Measurements from ENCODE around the gene PRSS12. TPM values are rescaled to one million over a fixed set of nuclear protein-coding genes. Genes with fewer than 3 reads are reported as not detected.

PRSS12 gene
- total and polyA plus RNA-seq, 11 donors = 0.01 to 0.14 (median 0.08) TPM; not detected in 8

DNA sequence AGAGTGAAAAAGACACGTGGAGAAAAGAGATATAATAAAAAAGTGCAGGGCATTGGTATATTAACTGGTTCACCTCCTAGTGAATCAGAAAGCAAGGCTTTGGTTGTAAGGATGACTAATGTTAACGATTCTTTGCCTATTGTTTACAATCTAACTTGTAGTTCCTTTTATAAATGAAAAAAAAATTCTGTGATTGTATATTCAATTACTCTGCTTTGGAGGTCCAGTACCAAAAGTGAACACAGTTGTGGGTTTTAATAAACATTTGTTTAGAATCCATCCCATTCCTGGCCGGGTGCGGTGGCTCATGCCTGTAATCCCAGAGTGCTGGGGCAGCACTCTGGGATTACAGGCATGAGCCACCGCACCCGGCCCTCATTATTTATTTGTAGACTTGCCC lies 36.9 kb upstream of the PRSS12 start:
- Histone ChIP-seq H3K9me3 (peaks cover 0 to 15% (median 0%) of the 10 kb centered on the region in 12 donors), H3K27me3 (peaks cover 0 to 5% (median 0%) of the 10 kb centered on the region in 9 donors), H3K36me3 (no peaks in the 10 kb centered on the region), H3K4me3 (no peak overlapping the region), H3K4me1 (no peaks in the 10 kb centered on the region), H3K27ac (no peak overlapping the region)
- TF ChIP-seq CTCF (IDR thresholded peaks at IDR 0.05) (no peak), POLR2A (IDR thresholded peaks at IDR 0.05) (no peak)
- 75 to 79% (median 76%) methylated on average over 6 of the region's 6 CpGs for WGBS, 4 donors
- ATAC-seq (no peak), DNase-seq (no peak)
- intact Hi-C loops (cut with DNase I) = no loop called here

GRCh38 chr4:118388606-118389005 lies 35.8 kb upstream of the PRSS12 start:
- Histone ChIP-seq H3K4me3 (no peak overlapping the region), H3K27me3 (peaks cover 0 to 5% (median 0%) of the 10 kb centered on the region in 9 donors), H3K4me1 (no peaks in the 10 kb centered on the region), H3K36me3 (no peaks in the 10 kb centered on the region), H3K27ac (no peak overlapping the region), H3K9me3 (peaks cover 0 to 15% (median 0%) of the 10 kb centered on the region in 12 donors)
- no peak for TF ChIP-seq POLR2A (IDR thresholded peaks at IDR 0.05)
- TF ChIP-seq CTCF (IDR thresholded peaks at IDR 0.05) = no peak
- WGBS, 4 donors = 25 to 33% (median 31%) methylated on average over 6 of the region's 6 CpGs
- DNase-seq = no peak
- intact Hi-C loops (cut with DNase I) = no loop called here
- ATAC-seq = no peak

- peaks cover 0 to 9% (median 0%) of the 10 kb centered on the region in 12 donors for H3K9me3 ChIP-seq
- ATAC-seq (no peak), DNase-seq (no peak)
- peaks cover 0 to 3% (median 0%) of the 10 kb centered on the region in 9 donors for H3K27me3 ChIP-seq
- no peak for TF ChIP-seq POLR2A (IDR thresholded peaks at IDR 0.05)
- no peak for TF ChIP-seq CTCF (IDR thresholded peaks at IDR 0.05)
- intact Hi-C loops (cut with DNase I) = no loop called here
- H3K4me3 ChIP-seq = no peak overlapping the region
- H3K4me1 ChIP-seq = no peaks in the 10 kb centered on the region
- no peaks in the 10 kb centered on the region for H3K36me3 ChIP-seq
- H3K27ac ChIP-seq = no peak overlapping the region
- 71 to 82% (median 76%) methylated on average over 3 of the region's 3 CpGs for WGBS, 4 donors
Observed at GRCh38 chr4:118381902-118382301, 29.1 kb upstream of the PRSS12 start.

DNA sequence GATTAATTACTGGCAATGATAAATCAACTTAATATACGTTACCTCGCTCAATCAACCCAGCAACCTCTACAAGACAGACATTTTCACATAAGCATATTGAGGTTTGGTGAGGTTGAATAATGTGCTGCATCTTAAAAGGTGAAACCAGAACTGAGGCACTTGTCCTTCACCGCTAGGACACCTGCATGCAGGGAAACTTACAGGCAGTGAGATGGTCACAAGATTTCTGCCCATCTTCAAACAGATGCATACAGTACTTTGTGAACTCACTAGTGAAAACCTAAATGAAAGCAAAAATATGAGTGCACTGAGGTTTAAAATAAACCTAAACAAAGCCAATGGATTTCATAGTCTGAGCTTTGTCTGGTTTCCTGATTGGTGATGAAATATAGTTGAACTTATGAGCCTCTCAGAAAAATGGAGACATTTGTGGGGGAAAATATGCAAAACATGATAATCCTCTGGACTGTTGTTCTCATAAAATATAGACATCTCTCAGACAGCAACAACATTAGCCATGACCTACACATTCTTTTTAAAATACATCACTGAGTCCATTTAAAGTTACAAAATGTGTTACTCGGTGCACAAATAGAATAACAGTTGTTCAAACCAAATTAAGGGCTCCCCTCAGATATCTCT lies 20.9 kb upstream of the PRSS12 start:
- H3K36me3 ChIP-seq = no peaks in the 10 kb centered on the region
- no peaks in the 10 kb centered on the region for H3K4me1 ChIP-seq
- ATAC-seq (no peak), DNase-seq (no peak)
- no peak for TF ChIP-seq CTCF (IDR thresholded peaks at IDR 0.05)
- no peak for TF ChIP-seq POLR2A (IDR thresholded peaks at IDR 0.05)
- intact Hi-C loops (cut with DNase I) = no loop called here
- no peak overlapping the region for H3K27ac ChIP-seq
- no peaks in the 10 kb centered on the region for H3K9me3 ChIP-seq
- no peaks in the 10 kb centered on the region for H3K27me3 ChIP-seq
- WGBS, 4 donors = 78 to 86% (median 84%) methylated on average over 4 of the region's 4 CpGs
- H3K4me3 ChIP-seq = no peak overlapping the region
